SK-N-SH treated with all-trans-retinoic acid at 6 μM for 48 hours (cell line): Measurements from ENCODE around the gene KCMF1.

Experiments used
- ATAC-seq: fragments of 200-7000 bp; cut with Tn5 transposase; 3 replicates; pipeline ENCODE4 v1.9.1; 2020; ENCODE audit warnings: mild to moderate bottlenecking, moderate library complexity
- BACH2 ChIP-seq: fragments of 250-450 bp; sonication (Bioruptor Pico); IDR thresholded peaks from 2 replicates; pipeline ENCODE4 v1.9.0; 2021; ENCODE audit warnings: mild to moderate bottlenecking, borderline replicate concordance
- ESRRG ChIP-seq: fragments of 250-450 bp; sonication (Bioruptor Pico); IDR thresholded peaks from 2 replicates; pipeline ENCODE4 v1.6.1; 2021; ENCODE audit warnings: mild to moderate bottlenecking
- GLIS3 ChIP-seq: fragments of 250-450 bp; sonication (Bioruptor Pico); IDR thresholded peaks from 2 replicates; pipeline ENCODE4 v1.5.0; 2020; ENCODE audit warnings: mild to moderate bottlenecking, moderate library complexity
- POU6F1 ChIP-seq: fragments of 250-450 bp; sonication (Bioruptor Pico); IDR thresholded peaks from 2 replicates; pipeline ENCODE4 v1.8.0; 2021; ENCODE audit warnings: low read depth, mild to moderate bottlenecking, moderate library complexity, borderline replicate concordance
- RARB ChIP-seq: fragments of 250-450 bp; sonication (Bioruptor Pico); IDR thresholded peaks from 2 replicates; pipeline ENCODE4 v1.8.0; 2021; ENCODE audit warnings: mild to moderate bottlenecking, moderate library complexity
- SNAI2 ChIP-seq: fragments of 250-450 bp; sonication (Bioruptor Pico); IDR thresholded peaks from 2 replicates; pipeline ENCODE4 v1.5.0; 2020; ENCODE audit warnings: mild to moderate bottlenecking, moderate library complexity
- TOX ChIP-seq: fragments of 250-450 bp; sonication (Bioruptor Pico); IDR thresholded peaks from 2 replicates; pipeline ENCODE4 v1.8.0; 2021; ENCODE audit warnings: mild to moderate bottlenecking, moderate library complexity, borderline replicate concordance
- ZC3H10 ChIP-seq: fragments of 250-450 bp; sonication (Bioruptor Pico); IDR thresholded peaks from 2 replicates; pipeline ENCODE4 v1.5.1; 2021; ENCODE audit warnings: mild to moderate bottlenecking, moderate library complexity
- ZFP3 ChIP-seq: fragments of 250-450 bp; sonication (Bioruptor Pico); IDR thresholded peaks from 2 replicates; pipeline ENCODE4 v1.5.0; 2020; ENCODE audit warnings: mild to moderate bottlenecking, moderate library complexity
- ZFP30 ChIP-seq: fragments of 450-650 bp; formaldehyde crosslinking; IDR thresholded peaks from 2 replicates; pipeline ENCODE4 v1.5.0; 2022; ENCODE audit warnings: mild to moderate bottlenecking, moderate library complexity
- ZNF565 ChIP-seq: fragments of 450-650 bp; formaldehyde crosslinking; conservative IDR thresholded peaks from 2 replicates; pipeline ENCODE4 v1.5.0; 2020; ENCODE audit warnings: low read depth, mild to moderate bottlenecking, moderate library complexity
- ZNF70 ChIP-seq: fragments of 450-650 bp; formaldehyde crosslinking; IDR thresholded peaks from 2 replicates; pipeline ENCODE4 v1.5.0; 2020; ENCODE audit warnings: mild to moderate bottlenecking, moderate library complexity
- ZNF8 ChIP-seq: fragments of 450-650 bp; formaldehyde crosslinking; IDR thresholded peaks from 2 replicates; pipeline ENCODE4 v1.5.0; 2020; ENCODE audit warnings: mild to moderate bottlenecking, moderate library complexity
- TF ChIP-seq, protein P1 (sequence below): fragments of 250-450 bp; sonication (Bioruptor Pico); IDR thresholded peaks from 2 replicates; pipeline ENCODE4 v1.8.0; 2020; ENCODE audit warnings: mild to moderate bottlenecking, moderate library complexity, borderline replicate concordance
- TF ChIP-seq, protein P2 (sequence below): fragments of 250-450 bp; sonication (Bioruptor Pico); IDR thresholded peaks from 2 replicates; pipeline ENCODE4 v1.5.1; 2021; ENCODE audit warnings: mild to moderate bottlenecking, moderate library complexity
- TF ChIP-seq, protein P3 (sequence below): fragments of 250-450 bp; sonication (Bioruptor Pico); IDR thresholded peaks from 2 replicates; pipeline ENCODE4 v1.5.0; 2020; ENCODE audit warnings: mild to moderate bottlenecking, moderate library complexity
- TF ChIP-seq, protein P4 (sequence below): fragments of 250-450 bp; sonication (Bioruptor Pico); IDR thresholded peaks from 2 replicates; pipeline ENCODE4 v1.5.1; 2020; ENCODE audit warnings: low read depth, mild to moderate bottlenecking, moderate library complexity

KCMF1 gene

GRCh38 chr2:85066006-85066740 is 95.2 kb downstream of the KCMF1 start:
- TF ChIP-seq ZC3H10 (CRISPR knock-in tag) (no peak), SNAI2 (no peak), ZNF565 (CRISPR knock-in tag) (no peak), RARB (CRISPR knock-in tag) (no peak), BACH2 (CRISPR knock-in tag) (no peak), ZFP30 (CRISPR knock-in tag) (no peak)
- TF ChIP-seq, protein P1, sequence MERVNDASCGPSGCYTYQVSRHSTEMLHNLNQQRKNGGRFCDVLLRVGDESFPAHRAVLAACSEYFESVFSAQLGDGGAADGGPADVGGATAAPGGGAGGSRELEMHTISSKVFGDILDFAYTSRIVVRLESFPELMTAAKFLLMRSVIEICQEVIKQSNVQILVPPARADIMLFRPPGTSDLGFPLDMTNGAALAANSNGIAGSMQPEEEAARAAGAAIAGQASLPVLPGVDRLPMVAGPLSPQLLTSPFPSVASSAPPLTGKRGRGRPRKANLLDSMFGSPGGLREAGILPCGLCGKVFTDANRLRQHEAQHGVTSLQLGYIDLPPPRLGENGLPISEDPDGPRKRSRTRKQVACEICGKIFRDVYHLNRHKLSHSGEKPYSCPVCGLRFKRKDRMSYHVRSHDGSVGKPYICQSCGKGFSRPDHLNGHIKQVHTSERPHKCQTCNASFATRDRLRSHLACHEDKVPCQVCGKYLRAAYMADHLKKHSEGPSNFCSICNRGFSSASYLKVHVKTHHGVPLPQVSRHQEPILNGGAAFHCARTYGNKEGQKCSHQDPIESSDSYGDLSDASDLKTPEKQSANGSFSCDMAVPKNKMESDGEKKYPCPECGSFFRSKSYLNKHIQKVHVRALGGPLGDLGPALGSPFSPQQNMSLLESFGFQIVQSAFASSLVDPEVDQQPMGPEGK (CRISPR knock-in tag), result no peak
- ATAC-seq, result no peak

DNA sequence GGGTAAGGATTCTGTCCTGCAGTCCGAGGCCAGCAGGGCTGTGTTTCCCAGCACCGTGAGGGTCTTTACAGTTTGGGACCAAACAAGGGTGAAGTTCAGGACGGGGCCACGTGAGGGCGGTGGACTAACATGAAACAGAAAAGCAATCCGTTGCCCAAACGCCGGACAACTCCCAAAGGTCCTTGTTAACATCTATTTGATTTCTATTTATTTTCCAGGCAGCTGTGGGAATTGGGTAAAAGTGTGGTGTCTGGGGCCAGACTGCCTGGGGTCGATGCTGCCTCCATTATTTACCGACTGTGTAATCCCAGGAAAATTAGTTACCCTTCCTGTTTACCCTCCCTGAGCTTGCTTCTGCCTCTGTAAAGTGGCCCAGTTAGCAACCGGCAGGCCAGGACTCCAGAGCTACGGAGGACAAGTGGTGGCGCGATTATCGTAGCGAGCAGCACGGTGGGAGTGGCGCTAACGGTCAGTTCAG is 96.0 kb downstream of the KCMF1 start:
- ATAC-seq, result peak; percentile 89
- no peak for TF ChIP-seq ZC3H10 (CRISPR knock-in tag)
- TF ChIP-seq RARB (CRISPR knock-in tag), result no peak
- peak; percentile 80; the same call in 1 of the 2 replicates for TF ChIP-seq ZNF70
- TF ChIP-seq ESRRG (CRISPR knock-in tag), result no peak
- TF ChIP-seq, protein P2, sequence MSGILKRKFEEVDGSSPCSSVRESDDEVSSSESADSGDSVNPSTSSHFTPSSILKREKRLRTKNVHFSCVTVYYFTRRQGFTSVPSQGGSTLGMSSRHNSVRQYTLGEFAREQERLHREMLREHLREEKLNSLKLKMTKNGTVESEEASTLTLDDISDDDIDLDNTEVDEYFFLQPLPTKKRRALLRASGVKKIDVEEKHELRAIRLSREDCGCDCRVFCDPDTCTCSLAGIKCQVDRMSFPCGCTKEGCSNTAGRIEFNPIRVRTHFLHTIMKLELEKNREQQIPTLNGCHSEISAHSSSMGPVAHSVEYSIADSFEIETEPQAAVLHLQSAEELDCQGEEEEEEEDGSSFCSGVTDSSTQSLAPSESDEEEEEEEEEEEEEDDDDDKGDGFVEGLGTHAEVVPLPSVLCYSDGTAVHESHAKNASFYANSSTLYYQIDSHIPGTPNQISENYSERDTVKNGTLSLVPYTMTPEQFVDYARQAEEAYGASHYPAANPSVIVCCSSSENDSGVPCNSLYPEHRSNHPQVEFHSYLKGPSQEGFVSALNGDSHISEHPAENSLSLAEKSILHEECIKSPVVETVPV, result no peak
- TF ChIP-seq GLIS3 (CRISPR knock-in tag), result no peak
- TF ChIP-seq, all 23 proteins: peak for 1

DNA sequence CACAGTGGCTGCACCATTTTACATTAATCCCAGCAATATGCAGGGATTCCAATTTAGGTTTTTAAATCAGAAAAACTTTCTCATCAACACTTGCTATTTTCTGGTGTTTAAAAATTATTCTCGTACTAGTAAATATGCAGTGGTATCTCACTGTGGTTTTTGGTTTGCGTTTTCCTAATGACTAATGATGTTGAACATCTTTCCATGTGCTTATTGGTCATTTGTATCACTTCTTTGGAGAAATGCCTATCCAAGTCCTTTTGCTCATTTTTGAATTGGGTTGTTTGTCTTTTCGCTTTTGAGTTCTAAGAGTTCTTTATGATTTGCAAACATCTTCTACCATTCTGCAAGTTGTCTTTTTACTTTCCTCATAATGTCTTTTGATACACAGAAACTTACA is 100.1 kb downstream of the KCMF1 start:
- TF ChIP-seq ZFP3 (CRISPR knock-in tag) (no peak), TOX (no peak), RARB (CRISPR knock-in tag) (no peak), ZFP30 (CRISPR knock-in tag) (no peak), ZNF70 (no peak), ZC3H10 (CRISPR knock-in tag) (no peak), POU6F1 (CRISPR knock-in tag) (no peak), ZNF565 (CRISPR knock-in tag) (no peak), GLIS3 (CRISPR knock-in tag) (no peak), SNAI2 (no peak), ZNF8 (no peak)
- TF ChIP-seq, protein P1 (CRISPR knock-in tag), result no peak
- TF ChIP-seq, protein P3, sequence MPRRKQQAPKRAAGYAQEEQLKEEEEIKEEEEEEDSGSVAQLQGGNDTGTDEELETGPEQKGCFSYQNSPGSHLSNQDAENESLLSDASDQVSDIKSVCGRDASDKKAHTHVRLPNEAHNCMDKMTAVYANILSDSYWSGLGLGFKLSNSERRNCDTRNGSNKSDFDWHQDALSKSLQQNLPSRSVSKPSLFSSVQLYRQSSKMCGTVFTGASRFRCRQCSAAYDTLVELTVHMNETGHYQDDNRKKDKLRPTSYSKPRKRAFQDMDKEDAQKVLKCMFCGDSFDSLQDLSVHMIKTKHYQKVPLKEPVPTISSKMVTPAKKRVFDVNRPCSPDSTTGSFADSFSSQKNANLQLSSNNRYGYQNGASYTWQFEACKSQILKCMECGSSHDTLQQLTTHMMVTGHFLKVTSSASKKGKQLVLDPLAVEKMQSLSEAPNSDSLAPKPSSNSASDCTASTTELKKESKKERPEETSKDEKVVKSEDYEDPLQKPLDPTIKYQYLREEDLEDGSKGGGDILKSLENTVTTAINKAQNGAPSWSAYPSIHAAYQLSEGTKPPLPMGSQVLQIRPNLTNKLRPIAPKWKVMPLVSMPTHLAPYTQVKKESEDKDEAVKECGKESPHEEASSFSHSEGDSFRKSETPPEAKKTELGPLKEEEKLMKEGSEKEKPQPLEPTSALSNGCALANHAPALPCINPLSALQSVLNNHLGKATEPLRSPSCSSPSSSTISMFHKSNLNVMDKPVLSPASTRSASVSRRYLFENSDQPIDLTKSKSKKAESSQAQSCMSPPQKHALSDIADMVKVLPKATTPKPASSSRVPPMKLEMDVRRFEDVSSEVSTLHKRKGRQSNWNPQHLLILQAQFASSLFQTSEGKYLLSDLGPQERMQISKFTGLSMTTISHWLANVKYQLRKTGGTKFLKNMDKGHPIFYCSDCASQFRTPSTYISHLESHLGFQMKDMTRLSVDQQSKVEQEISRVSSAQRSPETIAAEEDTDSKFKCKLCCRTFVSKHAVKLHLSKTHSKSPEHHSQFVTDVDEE (CRISPR knock-in tag), result no peak
- TF ChIP-seq, protein P4, sequence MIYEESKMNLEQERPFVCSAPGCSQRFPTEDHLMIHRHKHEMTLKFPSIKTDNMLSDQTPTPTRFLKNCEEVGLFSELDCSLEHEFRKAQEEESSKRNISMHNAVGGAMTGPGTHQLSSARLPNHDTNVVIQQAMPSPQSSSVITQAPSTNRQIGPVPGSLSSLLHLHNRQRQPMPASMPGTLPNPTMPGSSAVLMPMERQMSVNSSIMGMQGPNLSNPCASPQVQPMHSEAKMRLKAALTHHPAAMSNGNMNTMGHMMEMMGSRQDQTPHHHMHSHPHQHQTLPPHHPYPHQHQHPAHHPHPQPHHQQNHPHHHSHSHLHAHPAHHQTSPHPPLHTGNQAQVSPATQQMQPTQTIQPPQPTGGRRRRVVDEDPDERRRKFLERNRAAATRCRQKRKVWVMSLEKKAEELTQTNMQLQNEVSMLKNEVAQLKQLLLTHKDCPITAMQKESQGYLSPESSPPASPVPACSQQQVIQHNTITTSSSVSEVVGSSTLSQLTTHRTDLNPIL (CRISPR knock-in tag), result no peak
- ATAC-seq, result no peak
